Heart right ventricle (tissue), 16 donors: ENCODE data around the gene ZDHHC22. TPM values are rescaled to one million over a fixed set of nuclear protein-coding genes. Genes with fewer than 3 reads are reported as not detected.

Experiments used
- ATAC-seq, 8 donors: fragments of 200-7000 bp; cut with Tn5 transposase; one replicate each; pipeline ENCODE4 v1.9.1; 2020; ENCODE audit warnings: mild to moderate bottlenecking in 8 of 8, moderate library complexity in 8 of 8, moderate number of reproducible peaks in 1 of 8
- DNase-seq, 2 donors: peaks; one replicate each; pipeline ENCODE4 v3.0.0-alpha.2; 2020
- H3K27ac ChIP-seq, 10 donors: fragments of 200-600 bp; sonication (generic) in 2 of 10; one replicate each; pipeline versions ENCODE4 v1.5.0 to v1.8.0; 2020 to 2022; ENCODE audit warnings: mild to moderate bottlenecking in 3 of 10
- H3K27me3 ChIP-seq, 7 donors: fragments of 200-600 bp; one replicate each; pipeline ENCODE4 v1.8.0; 2021 to 2022; ENCODE audit warnings: mild to moderate bottlenecking in 2 of 7
- H3K36me3 ChIP-seq, 9 donors: fragments of 200-600 bp; sonication (generic) in 1 of 9; one replicate each; pipeline versions ENCODE4 v1.5.0 to v1.8.0; 2020 to 2022; ENCODE audit warnings: mild to moderate bottlenecking in 2 of 9
- H3K4me1 ChIP-seq, 9 donors: fragments of 200-600 bp; sonication (generic) in 1 of 9; one replicate each; pipeline versions ENCODE4 v1.5.0 to v1.8.0; 2020 to 2022; ENCODE audit warnings: mild to moderate bottlenecking in 4 of 9
- H3K4me3 ChIP-seq, 10 donors: fragments of 200-600 bp; sonication (generic) in 2 of 10; one replicate each; pipeline versions ENCODE4 v1.5.0 to v1.8.0; 2020 to 2022; ENCODE audit warnings: mild to moderate bottlenecking in 7 of 10, moderate library complexity in 2 of 10
- H3K9me3 ChIP-seq, 11 donors: fragments of 200-600 bp in 10 of 11; sonication (generic) in 2 of 11; one replicate each; pipeline versions ENCODE4 v1.5.0 to v1.8.0; 2013 to 2022; ENCODE audit warnings: mild to moderate bottlenecking in 2 of 11, control low read depth in 1 of 11, moderate library complexity in 1 of 11
- CTCF ChIP-seq, 9 donors: fragments of 200-600 bp; sonication (generic) in 2 of 9; IDR thresholded peaks; one replicate each; pipeline versions ENCODE4 v1.5.0 to v1.8.0; 2021 to 2022; ENCODE audit warnings: antibody characterized with exemption in 9 of 9, mild to moderate bottlenecking in 5 of 9, moderate library complexity in 1 of 9
- WGBS, 2 donors: extraction: QIAGEN DNeasy Blood & Tissue Kit; methylation state at CpG; one replicate each; pipeline ENCODE4 v1.1.7; 2013; ENCODE audit warnings: inconsistent platforms in 1 of 2; 5-methylcytosine and 5-hydroxymethylcytosine counted together
- intact Hi-C, 10 donors: fragments of 100-400 bp; cut with DNase I; formaldehyde crosslinking; loops; one replicate each; pipeline versions ENCODE4 v1.11.1 to v1.14.2; 2022
- polyA plus RNA-seq, 2 donors: library from polyadenylated mRNA; stranded (reverse); fragments of 200-250 nt; gene quantifications; one replicate each; pipeline ENCODE4 v1.2.3, GENCODE V29; 2013
- total RNA-seq, 10 donors: library from RNA; stranded (reverse); fragmentation: NEBNext Ultra II Directional in 3 of 10; extraction: Animal tissue kit (Norgen Biotek cat#: 25700) in 3 of 10; gene quantifications; one replicate each; pipeline versions ENCODE4 v1.2.1 to v1.2.4, GENCODE V29; 2021 to 2023
- donor health status: Arrhythmogenic right ventricular cardiomyopathy.
- donor health status: ischemic (EF 13 %, LVEDD 7.1; RV severe dilation, severe dysfunction).
- donor health status: healthy with polysubstance abuse.
- donor health status: DM: no; HTN: yes; CAD: no.
- donor health status: DM: no; HTN: no; CAD: no.
- donor health status: ischemic (EF 25% LVEDD 6.9; RV normal size, moderate dysfunction).
- donor health status: ischemic (EF 25% LVEDD 5.7; RV mildly dilated, moderate dysfunction).
- donor health status: healthy.
- donor health status: DM: yes; HTN: yes; CAD: no.
- donor health status: Ischemic cardiomyopathy.
- donor health status: ischemic (EF 35%, LVEDD 5.7; RV mildly dilated, moderate dysfunction).
- donor health status: nonischemic (EF 11% LVEDD 7.7; RV severe dilation, severe dysfunction).
- donor health status: DM: yes; HTN: yes; CAD: no.
- donor health status: PGD.
- donor health status: ischemic (EF 29% LVEDD 5.4; RV normal size, mild dysfunction).
- donor health status: nonischemic (EF 23%, LVEDD 6.1; RV moderate dilation, normal function).

Gene ZDHHC22
- total and polyA plus RNA-seq, 12 donors = 0.09 TPM; not detected in 11

- no peak for DNase-seq
- 73% methylated on average over 4 of the region's 4 CpGs for WGBS, 2 donors
- TF ChIP-seq CTCF (IDR thresholded peaks at IDR 0.05) = no peak
- no peaks in the 10 kb centered on the region for H3K27me3 ChIP-seq
- peak overlapping the region in 1 of 10 donors; percentile 64 for H3K27ac ChIP-seq
- H3K36me3 ChIP-seq = no peaks in the 10 kb centered on the region
- no peak overlapping the region for H3K4me3 ChIP-seq
- peaks cover 0 to 2% (median 0%) of the 10 kb centered on the region in 11 donors for H3K9me3 ChIP-seq
- intact Hi-C loops = no loop called here
- H3K4me1 ChIP-seq = peaks cover 0 to 13% (median 0%) of the 10 kb centered on the region in 9 donors
- ATAC-seq = no peak
Observed at GRCh38 chr14:77085538-77085937, 56.1 kb downstream of the ZDHHC22 start.

- H3K27ac ChIP-seq = peak overlapping the region in 3 of 10 donors; percentile 6 to 64 (median 16)
- no peak for DNase-seq
- no peak for TF ChIP-seq CTCF (IDR thresholded peaks at IDR 0.05)
Observed at GRCh38 chr14:77084985-77085384, 56.6 kb downstream of the ZDHHC22 start.

GRCh38 chr14:77083082-77083481 is 58.5 kb downstream of the ZDHHC22 start:
- H3K4me3 ChIP-seq = no peak overlapping the region
- ATAC-seq (no peak), DNase-seq (no peak)
- H3K4me1 ChIP-seq = peaks cover 0 to 13% (median 0%) of the 10 kb centered on the region in 9 donors
- no peaks in the 10 kb centered on the region for H3K27me3 ChIP-seq
- 68 to 69% methylated on average over 3 of the region's 3 CpGs for WGBS, 2 donors
- H3K9me3 ChIP-seq = peaks cover 0 to 10% (median 0%) of the 10 kb centered on the region in 11 donors
- no peak overlapping the region for H3K27ac ChIP-seq
- no peak for TF ChIP-seq CTCF (IDR thresholded peaks at IDR 0.05)
- intact Hi-C loops = no loop called here
- no peaks in the 10 kb centered on the region for H3K36me3 ChIP-seq

More at GRCh38 chr14:77084985-77085384, 56.6 kb downstream of the ZDHHC22 start:
- Histone ChIP-seq H3K9me3 (peaks cover 0 to 7% (median 0%) of the 10 kb centered on the region in 11 donors), H3K27me3 (no peaks in the 10 kb centered on the region), H3K4me3 (no peak overlapping the region), H3K36me3 (no peaks in the 10 kb centered on the region), H3K4me1 (peaks cover 0 to 13% (median 0%) of the 10 kb centered on the region in 9 donors)
- intact Hi-C loops = no loop called here
- WGBS, 2 donors = 58 to 73% methylated on average over 5 of the region's 5 CpGs
- ATAC-seq = peak in 2 of 8 donors; percentile 35 to 41

- H3K4me3 ChIP-seq = no peak overlapping the region
- DNase-seq (no peak), ATAC-seq (no peak)
- H3K27me3 ChIP-seq = no peaks in the 10 kb centered on the region
- TF ChIP-seq CTCF (IDR thresholded peaks at IDR 0.05) = no peak
- H3K9me3 ChIP-seq = peaks cover 0 to 10% (median 0%) of the 10 kb centered on the region in 11 donors
- 80 to 84% methylated on average over 3 of the region's 3 CpGs for WGBS, 2 donors
- intact Hi-C loops = no loop called here
- no peak overlapping the region for H3K27ac ChIP-seq
- H3K4me1 ChIP-seq = peaks cover 0 to 16% (median 5%) of the 10 kb centered on the region in 9 donors
- no peaks in the 10 kb centered on the region for H3K36me3 ChIP-seq
Observed at GRCh38 chr14:77082356-77082755, 59.2 kb downstream of the ZDHHC22 start.

Other genes with a start within 250 kb of the ZDHHC22 start
- gene IRF2BPL, start 113.1 kb downstream of the ZDHHC22 start, total RNA-seq = 10 to 100 TPM; 25.1 to 66.6 (median 36.4) TPM
- 10 to 100 TPM in 1 of 2 donors, 1 to 10 TPM in 1; 6.6 to 15.4 TPM for gene IRF2BPL, start 113.1 kb downstream of the ZDHHC22 start, polyA plus RNA-seq
- 10 to 100 TPM; 51.4 to 93.8 (median 64.2) TPM for gene CIPC, start 43.5 kb downstream of the ZDHHC22 start, total RNA-seq
- gene CIPC, start 43.5 kb downstream of the ZDHHC22 start, polyA plus RNA-seq = 10 to 100 TPM in 1 of 2 donors, 1 to 10 TPM in 1; 9.4 to 11.6 TPM
- 1 to 10 TPM in 2 of 10 donors, under 1 TPM in 8; 0.08 to 7.2 (median 0.53) TPM for gene TMEM63C, start 40.0 kb upstream of the ZDHHC22 start, total RNA-seq
- gene TMEM63C, start 40.0 kb upstream of the ZDHHC22 start, polyA plus RNA-seq = 1 to 10 TPM in 1 of 2 donors, under 1 TPM in 1; under 0.01 to 1.5 TPM
- not detected for gene NGB, start 129.4 kb upstream of the ZDHHC22 start, total RNA-seq
- not detected for gene NGB, start 129.4 kb upstream of the ZDHHC22 start, polyA plus RNA-seq
- 10 to 100 TPM; 10.5 to 23.4 (median 17.6) TPM for gene POMT2, start 179.1 kb upstream of the ZDHHC22 start, total RNA-seq
- 10 to 100 TPM; 13.5 to 15.8 TPM for gene POMT2, start 179.1 kb upstream of the ZDHHC22 start, polyA plus RNA-seq
- gene GSTZ1, start 179.2 kb upstream of the ZDHHC22 start, total RNA-seq = 10 to 100 TPM; 10.7 to 20.5 (median 16.0) TPM
- 10 to 100 TPM; 14.5 to 17.3 TPM for gene GSTZ1, start 179.2 kb upstream of the ZDHHC22 start, polyA plus RNA-seq
- 1 to 10 TPM; 4.4 to 8.7 (median 7.1) TPM for gene TMED8, start 235.3 kb upstream of the ZDHHC22 start, total RNA-seq
- 1 to 10 TPM; 1.8 TPM for gene TMED8, start 235.3 kb upstream of the ZDHHC22 start, polyA plus RNA-seq
- gene SAMD15, start 235.6 kb upstream of the ZDHHC22 start, total RNA-seq = under 1 TPM in 9 of 10 donors, not detected in 1; 0.15 to 0.30 (median 0.21) TPM
- gene SAMD15, start 235.6 kb upstream of the ZDHHC22 start, polyA plus RNA-seq = under 1 TPM in 1 of 2 donors, not detected in 1; 0.13 TPM